ENCODE results near the gene ZNF362.

ZNF362 gene

DNA sequence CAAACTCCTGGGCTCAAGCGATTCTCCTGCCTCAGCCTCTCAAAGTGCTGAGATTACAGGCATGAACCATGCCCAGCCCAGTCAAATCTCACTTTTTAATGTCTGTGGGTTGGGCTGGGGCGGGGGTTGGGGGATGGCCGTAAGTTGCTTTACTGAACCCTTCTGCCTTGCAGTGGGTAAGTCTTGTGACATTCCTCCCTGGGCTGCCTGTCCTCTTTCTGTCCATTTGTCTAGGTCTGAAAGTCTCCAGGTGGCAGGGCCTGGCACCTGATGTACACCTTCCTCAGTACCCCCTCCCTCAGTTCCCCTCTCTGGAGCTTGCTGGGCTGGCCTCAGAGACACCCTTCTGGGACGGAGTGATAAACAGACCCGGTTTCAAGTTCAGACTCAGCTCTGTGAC is 13.3 kb downstream of the ZNF362 start:
- DNase-seq: no peak

DNA sequence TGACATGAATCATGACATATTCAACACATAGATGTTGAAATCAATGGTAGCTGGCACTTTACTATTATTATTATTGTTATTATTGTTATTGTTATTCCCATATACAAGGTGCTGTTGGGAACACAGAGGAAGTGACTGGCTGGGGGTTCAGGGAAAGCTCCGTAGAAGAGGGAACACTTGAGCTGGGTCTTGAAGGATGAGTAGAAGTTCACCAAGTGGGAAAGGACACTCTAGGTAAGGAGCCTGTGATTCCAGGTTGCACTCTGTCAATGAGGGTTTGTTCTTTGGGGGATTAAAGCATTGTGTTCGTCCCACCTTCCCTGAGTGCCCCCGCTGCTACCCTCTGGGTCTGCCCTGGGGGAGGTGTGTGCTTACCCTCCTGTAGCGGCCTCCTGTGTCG is 14.1 kb downstream of the ZNF362 start:
- no peak for DNase-seq

DNA sequence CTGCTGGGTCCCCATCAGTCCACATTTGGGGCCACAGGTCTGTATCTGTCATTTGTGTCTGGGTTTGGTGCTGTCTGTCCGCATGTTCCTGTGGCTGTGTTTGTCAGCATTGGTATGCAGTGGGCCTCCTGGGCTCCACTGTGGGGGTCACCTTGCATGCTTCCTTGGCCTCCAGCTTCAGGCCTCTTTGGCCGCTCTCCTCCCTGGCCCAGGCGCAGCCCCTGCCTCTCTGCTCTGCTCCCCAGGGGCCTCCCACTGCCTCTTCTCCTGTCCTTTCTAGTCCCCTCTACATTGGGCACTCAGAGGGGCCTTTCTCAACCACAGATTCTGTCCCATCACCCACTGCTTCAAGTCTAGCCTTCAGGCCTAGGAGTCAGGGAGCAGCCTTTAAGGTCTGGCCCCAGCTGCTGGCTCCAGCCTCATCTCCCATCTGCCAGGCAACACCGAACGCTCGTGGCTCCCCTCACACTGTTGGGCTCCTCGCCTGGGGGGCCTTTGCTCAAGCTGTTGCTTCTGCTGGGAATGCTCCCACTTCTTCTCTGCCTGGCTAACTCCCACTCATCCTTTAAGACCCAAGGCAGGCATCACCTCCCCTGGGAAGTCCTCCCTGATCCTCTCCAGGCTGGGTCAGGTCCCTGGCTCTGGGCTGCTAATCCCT is 14.6 kb downstream of the ZNF362 start:
- no peak for DNase-seq

DNA sequence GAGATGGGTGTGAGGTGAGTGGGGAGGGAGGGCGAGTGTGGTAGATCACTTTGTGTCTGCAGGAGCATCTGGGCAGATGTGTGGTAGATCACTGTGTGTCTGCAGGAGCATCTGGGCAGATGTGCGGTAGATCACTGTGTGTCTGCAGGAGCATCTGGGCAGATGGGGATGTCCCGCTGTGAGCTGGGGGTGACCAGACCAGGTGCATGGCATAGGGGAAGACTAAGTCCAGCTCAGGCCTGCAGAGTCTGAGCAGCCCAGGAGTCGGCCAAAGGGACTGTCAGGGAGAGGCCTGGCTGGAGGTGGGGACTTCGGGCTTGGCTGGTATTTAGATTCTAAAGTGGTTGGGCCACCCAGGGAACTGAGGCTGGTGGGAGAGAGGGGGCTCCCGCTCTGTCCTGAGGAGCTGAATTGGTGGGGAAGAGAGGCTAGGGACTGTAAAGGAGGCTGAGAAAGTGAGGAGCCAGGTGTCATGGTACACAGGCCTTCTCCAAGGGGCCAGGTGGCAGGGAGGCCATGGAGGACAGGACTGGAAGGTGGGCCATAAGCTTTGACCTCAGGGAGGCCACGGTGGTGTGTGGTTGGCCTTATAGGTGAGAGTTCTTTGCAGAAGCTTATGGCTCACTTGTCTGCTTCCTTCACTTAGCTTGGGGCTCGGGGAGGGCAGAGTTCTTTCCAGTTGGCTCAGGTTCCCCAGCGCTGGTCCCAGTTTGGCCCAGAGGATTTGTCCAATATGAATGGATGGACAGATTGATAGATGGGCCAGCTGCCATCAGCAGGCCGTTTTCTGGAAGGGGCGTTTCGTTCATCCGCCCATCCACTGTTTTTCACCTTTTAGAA is 15.6 kb downstream of the ZNF362 start:
- DNase-seq: no peak

DNA sequence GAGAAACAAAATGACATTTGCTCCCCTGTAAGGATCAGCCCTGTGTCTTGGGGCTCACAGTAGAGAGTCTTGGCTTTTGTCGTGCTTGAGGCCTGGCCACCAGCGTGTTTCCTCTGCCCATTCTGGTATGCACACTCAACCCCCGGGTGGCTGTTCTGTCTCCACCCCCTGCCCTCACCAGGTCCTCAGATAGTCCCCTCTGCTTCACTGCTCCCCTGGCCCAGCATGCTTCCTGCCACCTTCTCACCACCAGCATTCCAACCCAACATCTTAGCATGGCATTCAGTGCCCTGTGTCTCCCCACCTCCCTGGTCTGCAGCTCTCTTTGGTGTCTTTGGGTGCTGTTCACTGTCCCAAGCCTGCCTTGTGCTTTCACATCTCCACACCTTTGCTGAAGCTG is 16.2 kb downstream of the ZNF362 start:
- DNase-seq: no peak

DNA sequence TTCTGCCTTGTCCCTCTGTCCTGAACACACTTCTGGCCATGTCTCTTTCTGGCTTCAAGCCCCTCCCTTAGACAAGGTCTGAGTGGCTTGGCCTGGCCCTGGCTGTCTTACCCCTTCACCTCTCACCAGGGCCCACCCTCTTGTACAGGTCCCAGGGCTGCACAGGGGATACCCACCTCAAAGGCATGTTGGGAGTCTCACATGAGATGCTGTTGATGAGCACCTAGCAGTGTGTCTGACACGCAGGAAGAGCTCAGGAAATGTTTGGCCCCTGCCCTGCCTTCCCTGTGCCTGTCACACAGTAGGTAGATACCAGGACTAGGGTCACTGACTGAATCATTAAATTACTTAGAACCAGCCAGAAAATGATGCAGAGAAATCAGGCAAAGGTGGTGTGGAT is 16.6 kb downstream of the ZNF362 start:
- DNase-seq: no peak

DNA sequence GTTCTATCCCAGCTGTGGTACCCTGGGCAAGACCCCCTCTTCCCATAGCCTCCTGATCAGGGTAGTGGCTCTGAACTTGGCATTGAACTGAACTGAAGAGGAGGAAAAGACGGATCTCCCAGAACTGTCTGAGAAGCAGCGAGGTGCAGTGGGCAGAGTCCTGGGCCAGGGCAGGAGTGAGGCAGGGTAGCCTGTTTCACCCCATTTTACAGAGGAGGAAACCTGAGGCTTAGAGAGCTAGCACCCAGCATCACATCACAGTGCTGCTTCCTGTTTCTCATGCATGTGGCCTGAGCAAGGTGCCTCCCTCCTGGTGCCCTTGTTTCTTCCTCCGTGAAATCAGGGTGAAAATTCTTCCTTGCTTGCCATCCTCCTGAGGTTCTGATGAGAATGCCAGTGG is 17.1 kb downstream of the ZNF362 start:
- DNase-seq: no peak

DNA sequence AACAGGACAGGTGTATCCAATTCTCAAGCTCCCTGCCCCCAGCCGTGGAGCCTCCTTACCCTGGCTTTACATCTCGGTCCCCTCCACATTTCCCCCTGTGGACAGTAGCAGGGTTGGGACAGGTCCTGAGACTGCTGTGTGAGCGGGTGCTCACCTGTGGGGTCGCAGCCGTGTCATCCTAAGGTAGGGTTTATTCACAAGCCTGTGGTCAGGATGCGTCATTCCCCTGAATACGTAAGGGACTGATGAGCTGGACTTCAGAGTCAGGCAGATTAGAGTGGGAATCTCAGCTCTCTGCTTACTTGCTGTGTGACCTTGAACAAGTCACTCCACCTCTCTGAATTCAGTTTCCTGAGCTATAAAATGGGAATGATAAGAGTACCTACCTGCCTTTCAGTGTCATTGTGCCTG is 17.7 kb downstream of the ZNF362 start:
- no peak for DNase-seq

DNA sequence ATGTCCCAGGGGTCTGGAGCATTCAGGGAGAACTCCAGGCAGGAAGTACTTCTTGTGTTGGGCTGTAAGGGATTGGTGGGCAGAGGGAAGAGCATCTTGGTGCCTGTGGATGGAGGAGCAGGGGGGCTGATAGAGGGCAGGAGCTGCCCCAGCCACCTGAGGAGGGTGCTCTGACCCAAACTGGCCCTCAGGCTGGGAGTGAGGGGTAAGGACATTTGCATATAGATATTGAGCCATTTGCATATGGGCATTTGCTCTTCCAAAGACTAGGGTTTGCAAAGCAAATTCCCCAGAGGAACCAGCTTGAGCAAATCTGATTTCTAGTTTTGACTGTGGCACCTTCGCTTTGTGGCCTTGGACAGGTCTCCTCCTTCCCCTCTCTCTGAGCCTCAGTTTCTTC is 18.2 kb downstream of the ZNF362 start:
- no peak for DNase-seq

DNA sequence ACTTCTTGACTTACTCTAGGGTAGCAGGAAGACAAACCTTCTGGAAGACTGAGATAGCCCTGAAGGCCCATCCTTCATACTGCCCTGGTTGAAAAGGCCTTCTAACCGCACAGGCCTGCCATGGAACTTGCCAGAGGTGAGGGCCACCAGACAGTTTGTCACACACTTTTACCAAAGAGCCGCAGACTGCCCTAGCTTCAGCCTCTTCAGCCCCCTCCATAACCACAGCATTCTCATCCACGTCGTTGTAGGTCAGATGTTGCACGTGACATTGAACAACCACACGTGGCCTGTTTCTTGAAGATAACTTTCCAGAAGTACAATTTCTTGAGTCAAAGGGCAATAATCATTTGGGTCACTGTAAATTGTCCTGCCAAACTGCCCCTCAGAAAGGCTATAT is 18.9 kb downstream of the ZNF362 start:
- DNase-seq: no peak

DNA sequence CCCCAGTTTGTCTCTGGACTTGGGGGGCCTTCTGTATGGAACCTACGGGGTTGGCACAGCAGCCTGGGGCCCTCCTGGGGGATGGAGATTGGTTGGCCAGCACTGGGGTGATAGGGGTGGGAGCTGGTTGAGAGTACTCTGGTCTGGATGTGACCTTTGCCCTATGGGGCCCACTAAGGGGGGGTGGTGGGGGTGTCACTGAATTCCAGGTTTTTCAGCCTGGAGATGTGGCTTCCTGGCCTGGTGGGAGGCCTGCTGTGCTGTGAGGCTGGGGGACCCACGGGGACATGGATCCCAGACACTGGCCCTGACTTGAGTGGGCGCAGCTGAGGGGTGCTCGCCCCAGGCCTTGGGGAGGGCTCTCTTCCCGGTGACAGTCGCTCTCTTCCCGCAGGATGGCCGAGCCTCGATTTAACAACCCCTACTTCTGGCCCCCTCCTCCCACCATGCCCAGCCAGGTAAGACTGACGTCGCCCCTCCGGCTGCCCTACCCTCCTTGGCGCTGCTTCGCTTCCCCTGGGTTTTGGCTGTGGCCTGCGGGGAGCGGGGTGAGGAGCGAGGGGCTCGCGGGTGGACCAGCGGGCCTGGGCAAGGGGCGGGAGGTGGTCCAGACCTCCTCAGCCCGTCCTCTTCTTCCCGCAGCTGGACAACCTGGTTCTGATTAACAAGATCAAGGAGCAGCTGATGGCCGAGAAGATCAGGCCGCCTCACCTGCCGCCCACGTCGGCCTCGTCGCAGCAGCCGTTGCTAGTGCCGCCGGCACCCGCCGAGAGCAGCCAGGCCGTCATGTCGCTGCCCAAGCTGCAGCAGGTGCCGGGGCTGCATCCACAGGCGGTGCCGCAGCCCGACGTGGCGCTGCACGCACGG is 19.6 kb downstream of the ZNF362 start:
- DNase-seq: no peak

DNA sequence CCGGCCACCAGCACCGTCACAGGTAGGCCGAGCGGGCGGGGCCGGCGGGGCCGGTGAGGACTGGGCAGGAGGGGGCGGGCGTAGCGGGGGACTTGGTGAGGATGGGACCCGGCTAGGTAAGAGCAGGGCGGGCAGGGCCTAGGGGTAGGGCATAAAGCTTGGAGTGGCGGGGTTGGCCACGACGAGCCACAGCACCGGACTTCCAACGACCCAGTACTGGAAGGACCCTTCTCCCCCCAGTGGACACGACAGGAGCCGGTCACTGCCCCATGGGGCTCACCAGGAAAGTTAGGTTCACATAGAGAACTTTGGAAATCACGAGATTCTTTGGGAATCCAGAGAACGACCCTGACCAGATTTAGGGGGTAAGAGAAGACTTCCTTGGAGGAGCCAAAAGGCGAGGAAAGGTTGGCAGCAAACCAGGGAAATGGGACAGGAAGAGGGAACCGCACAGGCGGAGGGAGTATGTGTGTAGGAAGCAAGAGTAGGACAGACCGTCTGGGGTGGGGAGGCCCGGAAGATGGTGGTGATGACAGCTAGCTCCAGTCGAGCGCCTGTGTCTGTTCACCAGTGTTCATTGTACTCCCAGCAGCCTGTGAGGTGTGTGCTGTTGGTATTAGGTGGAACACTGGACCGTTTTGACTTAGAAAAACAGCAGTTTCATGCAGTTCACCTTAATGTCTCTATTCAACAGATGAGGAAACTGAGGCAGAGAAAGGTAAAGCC is 20.4 kb downstream of the ZNF362 start:
- DNase-seq: no peak

DNA sequence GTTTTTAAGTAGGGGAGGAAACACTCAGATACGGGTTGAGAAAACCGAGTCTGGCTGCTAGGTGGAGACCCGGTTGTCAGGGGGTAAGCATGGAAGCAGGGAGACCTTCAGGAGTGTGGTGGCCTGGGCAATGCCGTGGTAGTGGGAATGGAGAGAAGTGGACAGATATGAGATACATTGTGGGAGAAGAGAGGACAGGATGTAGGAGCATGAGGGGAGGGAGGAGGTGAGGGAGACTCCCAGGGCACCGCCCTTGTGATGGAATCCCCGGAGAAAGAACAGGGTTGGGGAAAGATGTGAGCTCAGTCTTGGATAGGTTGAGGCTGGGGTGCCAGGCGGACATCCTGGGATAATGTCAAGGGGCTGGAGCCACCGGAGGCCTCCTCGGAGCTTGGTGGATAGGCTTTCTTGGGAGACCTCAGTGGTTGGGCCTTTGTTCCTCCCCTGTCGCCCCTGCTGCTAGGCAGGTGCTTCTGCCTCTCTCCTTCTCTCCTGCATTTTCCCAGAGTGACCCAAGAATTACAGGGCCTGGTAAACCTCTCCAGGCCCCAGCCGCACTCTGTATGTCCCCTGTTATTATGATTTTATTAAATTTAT is 21.3 kb downstream of the ZNF362 start:
- no peak for DNase-seq

DNA sequence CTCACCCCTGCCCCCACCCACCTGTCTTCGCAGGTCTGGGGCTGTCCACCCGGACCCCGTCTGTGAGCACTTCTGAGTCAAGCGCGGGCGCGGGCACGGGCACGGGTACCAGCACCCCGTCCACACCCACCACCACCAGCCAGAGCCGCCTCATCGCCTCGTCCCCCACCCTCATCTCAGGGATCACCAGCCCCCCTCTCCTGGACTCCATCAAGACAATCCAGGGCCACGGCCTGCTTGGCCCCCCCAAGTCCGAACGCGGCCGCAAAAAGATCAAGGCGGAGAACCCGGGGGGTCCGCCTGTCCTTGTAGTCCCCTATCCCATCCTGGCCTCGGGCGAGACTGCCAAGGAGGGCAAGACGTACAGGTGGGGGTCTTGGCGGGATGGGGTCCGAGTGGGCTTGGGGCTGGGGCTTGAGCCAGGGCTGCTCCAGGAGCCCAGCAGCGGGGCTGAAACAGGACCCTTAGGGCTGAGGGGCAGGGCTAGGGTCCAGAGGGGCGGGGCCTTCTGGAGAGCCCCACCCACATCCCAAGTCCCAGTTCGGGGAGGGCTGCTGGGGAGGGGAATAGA is 23.9 kb downstream of the ZNF362 start:
- no peak for DNase-seq

DNA sequence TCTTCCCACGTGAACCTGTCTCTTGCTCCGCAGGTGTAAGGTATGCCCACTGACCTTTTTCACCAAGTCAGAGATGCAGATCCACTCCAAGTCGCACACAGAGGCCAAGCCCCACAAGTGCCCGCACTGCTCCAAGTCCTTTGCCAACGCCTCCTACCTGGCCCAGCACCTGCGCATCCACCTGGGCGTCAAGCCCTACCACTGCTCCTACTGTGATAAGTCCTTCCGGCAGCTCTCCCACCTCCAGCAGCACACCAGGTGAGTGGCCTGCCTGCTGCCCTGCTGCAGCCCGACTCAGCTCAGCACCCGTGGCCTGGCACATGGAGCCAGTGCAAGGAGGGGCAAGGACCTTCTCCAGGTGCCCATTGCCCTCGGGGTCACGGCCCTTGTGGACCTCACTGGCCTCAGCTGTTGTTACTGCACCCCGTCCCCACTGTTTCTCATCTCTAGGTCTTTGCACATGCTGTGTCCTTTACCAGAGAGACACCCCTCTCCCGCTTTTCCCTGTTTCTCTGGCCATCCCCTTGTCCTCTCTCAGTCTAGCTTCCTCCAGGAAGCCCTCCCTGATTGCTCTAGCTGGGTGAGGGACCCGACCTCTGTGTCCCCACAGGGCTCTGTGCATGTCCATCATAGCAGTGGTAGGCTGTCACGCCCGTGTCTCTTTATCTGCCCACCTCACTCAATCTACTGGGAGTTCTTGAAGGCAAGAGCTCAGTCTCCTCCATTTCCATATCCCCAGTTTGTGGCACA is 25.4 kb downstream of the ZNF362 start:
- DNase-seq: no peak

DNA sequence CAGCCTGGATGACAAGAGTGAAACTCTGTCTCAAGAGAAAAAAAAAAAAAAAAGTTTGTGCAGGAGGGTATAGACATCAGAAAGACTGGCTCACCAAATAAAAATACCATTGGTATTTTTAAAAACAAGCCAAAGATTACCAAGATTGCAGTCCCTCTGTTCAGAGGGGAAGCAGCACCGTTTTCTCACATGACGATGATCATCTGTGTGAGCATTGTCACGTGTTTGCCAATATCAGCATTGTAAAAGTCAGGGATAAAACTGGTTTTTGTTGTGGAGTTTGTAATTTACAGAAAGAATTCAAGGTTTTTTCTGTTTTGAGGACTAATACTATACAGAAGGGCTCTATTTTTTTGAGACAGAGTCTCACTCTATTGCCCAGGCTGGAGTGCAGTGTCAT is 26.5 kb downstream of the ZNF362 start:
- no peak for DNase-seq

DNA sequence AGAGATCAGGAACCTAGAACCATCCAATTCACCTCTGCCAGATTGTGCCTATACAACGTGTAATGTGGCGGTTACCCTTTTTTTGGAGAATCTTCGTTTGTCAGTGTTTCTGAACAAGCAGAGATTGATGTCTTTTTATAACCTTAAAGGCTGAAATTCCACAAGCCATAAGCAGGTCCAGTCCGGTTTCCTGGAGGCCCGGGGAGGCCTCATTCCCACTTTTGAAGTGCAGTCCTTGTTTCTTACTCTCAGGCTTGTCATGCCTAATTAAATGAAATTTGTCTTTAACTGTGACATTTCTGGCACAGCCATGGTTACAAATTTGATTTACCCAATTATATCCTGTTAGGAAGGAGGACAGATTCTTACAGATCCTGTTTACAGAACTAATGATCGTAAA is 27.8 kb downstream of the ZNF362 start:
- DNase-seq: no peak

DNA sequence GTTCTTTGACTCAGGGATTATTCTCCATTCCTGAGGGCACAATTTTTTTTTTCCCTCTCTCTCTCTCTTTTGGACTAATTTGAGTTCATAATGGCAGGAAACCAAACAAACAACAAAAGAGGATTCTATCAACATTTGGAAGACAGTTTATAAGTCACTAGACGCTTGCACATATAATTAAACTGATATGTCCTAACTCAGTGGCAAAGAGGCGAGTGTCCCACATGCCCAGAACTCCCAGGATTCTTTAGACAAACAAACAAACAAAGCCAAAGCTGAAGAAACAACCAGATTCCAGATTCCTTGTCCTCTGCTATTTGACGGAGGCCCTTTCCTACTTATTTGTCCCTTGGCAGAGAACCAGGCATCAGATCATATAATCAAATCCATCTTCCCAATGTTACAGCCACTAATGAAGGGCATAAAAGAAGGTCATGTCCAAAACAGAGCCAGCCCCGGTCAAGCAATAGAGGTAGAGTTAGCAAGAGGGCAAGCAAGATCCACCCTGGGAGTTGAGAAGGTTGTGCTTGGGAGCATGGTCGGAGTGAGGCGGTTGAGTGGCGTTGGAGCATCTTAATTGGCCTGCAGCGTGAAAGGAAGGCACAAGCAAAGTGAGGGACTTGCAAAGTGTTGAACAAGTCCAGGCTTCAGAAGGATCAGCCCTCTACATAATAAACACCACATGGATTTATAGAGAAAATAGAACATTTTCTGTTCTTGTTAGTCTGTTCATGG is 30.3 kb downstream of the ZNF362 start:
- no peak for DNase-seq

DNA sequence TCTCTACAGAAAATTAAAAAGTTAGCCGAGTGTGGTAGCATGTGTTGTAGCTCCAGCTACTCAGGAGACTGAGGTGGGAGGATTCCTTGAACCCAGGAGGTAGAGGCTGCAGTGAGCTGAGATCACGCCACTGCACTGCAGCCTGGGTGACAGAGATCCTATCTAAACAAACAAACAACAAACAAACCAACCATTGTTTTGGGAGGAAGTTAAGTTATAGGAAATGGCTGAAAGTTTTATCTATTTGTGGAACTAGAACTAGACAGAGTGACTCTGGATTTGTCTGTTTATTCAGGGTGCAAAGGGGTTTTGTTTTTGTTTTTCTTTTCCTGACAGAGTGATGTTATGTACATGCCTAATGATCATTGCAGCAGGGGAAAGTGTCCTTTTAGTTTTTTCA is 31.0 kb downstream of the ZNF362 start:
- no peak for DNase-seq

DNA sequence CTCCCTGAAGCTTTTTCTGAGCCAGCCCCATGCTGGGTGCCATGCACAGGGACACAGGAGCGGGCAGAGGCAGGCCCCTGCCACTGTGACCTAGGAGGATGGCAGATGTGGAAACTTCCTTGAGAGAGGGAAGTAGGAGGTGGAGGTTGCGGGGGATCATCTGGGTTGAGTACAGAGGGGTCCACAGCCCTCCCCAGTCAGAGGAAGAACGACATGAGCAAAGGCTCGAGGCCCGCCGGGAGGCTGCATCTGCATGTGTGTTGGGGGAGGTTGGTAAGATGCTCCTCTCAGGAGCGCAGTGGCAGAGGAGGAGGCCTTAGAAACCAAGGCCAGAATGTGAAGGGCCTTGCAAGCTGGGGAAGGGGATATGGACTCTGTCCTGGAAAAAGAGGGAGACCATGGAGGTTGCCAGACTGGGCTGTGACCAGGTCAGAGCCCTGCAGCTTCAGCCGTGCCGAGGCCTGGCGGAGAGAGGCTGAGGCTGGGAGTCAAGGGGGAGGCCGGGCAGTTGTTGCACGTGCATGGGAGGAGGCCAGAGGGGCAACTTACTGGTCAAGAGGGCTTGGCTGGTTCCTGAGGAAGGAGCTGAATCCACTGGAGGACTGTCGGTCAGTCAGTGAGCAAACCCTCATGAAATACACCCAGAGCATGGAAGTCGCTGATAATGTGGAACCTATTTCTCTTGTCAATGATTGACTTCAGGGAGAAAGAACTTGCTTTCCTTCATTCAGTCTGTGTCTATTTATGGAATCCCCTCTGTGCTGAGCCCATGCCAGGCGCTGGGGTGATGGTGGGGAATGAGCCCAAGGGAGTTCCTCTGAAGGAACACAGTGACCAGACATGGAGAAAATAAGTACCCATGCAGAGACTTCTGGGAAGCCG is 32.9 kb downstream of the ZNF362 start:
- no peak for DNase-seq
